Suprapubic skin (tissue), 4 donors: ENCODE results near the gene SLC44A1. TPM values are rescaled to one million over a fixed set of nuclear protein-coding genes. Genes with fewer than 3 reads are reported as not detected.
A peak's percentile ranks its signal among the peaks of the same experiment; 100 is the strongest.

Experiments used
- DNase-seq, 2 donors: peaks; one replicate each; pipeline ENCODE4 v3.0.0-alpha.2; 2019; ENCODE audit warnings: low spot score in 2 of 2
- H3K27ac ChIP-seq: fragments of 200-600 bp; sonication (generic); one replicate; pipeline ENCODE4 v1.5.1; 2019
- H3K27me3 ChIP-seq: fragments of 200-600 bp; sonication (generic); one replicate; pipeline ENCODE4 v1.5.1; 2019
- H3K36me3 ChIP-seq: fragments of 200-600 bp; sonication (generic); one replicate; pipeline ENCODE4 v1.5.1; 2019
- H3K4me1 ChIP-seq: fragments of 200-600 bp; sonication (generic); one replicate; pipeline ENCODE4 v1.5.1; 2019
- H3K4me3 ChIP-seq: fragments of 200-600 bp; sonication (generic); one replicate; pipeline ENCODE4 v1.5.1; 2019; ENCODE audit warnings: mild to moderate bottlenecking
- H3K9me3 ChIP-seq: fragments of 200-600 bp; sonication (generic); one replicate; pipeline ENCODE4 v1.5.1; 2019
- EP300 ChIP-seq: sonication (generic); formaldehyde crosslinking; IDR thresholded peaks from one replicate; pipeline ENCODE4 v1.6.1; 2017; ENCODE audit warnings: antibody characterized with exemption
- POLR2A ChIP-seq, 2 donors: fragments of 450-650 bp; IDR thresholded peaks; one replicate each; pipeline ENCODE4 v1.6.1; 2017; ENCODE audit warnings: antibody characterized with exemption in 2 of 2, mild to moderate bottlenecking in 2 of 2, moderate library complexity in 2 of 2
- POLR2AphosphoS5 ChIP-seq, 3 donors: sonication (generic); formaldehyde crosslinking; IDR thresholded peaks; one replicate each; pipeline ENCODE4 v1.6.1; 2017; ENCODE audit warnings: antibody characterized with exemption in 3 of 3
- WGBS: methylation state at CpG from one replicate; pipeline ENCODE4 v1.1.5; 2018; 5-methylcytosine and 5-hydroxymethylcytosine counted together
- total RNA-seq, 4 donors: library from RNA; depleted of rRNA; stranded (reverse); fragments of >200 nt; gene quantifications; one replicate each; pipeline ENCODE4 v1.1.0, GENCODE V29; 2016
- TF ChIP-seq, protein P1 (sequence below), 2 donors: fragments of 200-600 bp in 1 of 2; fragments of 450-650 bp in 1 of 2; sonication (generic) in 1 of 2; IDR thresholded peaks; one replicate each; pipeline ENCODE4 v1.5.1; 2016 to 2019; ENCODE audit warnings: antibody characterized with exemption in 2 of 2, mild to moderate bottlenecking in 1 of 2, moderate library complexity in 1 of 2

Gene SLC44A1
- total RNA-seq, 4 donors from 2014 or later: 36.2 to 79.0 (median 57.2) TPM

DNA sequence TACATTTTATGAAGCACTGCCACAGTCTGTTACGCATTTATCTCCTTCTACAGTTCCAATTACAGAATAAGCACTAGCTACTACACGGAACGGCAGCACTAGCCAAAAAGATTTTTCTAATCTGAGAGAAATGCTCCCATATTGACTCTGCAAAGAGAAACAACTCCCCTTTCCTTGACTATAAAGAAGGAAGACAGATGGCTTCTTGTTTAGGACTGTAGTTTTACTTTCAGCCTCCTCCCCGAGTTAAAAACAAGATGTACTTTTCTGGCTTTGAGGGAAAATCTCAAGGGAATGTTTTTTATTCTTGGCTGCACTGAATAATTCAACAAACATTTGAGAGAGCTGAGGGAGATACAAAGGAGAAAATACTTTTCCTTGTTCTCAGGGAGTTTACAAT lies 1.9 kb upstream of the SLC44A1 start:
- Histone ChIP-seq H3K27me3 (no peaks in the 10 kb centered on the region), H3K4me3 (no peak overlapping the region), H3K36me3 (no peaks in the 10 kb centered on the region), H3K4me1 (peaks cover 35% of the 10 kb centered on the region), H3K27ac (peak overlapping the region; percentile 52), H3K9me3 (no peaks in the 10 kb centered on the region)
- 28% methylated on average over 4 of the region's 4 CpGs for WGBS
- DNase-seq: no peak
- no peak for TF ChIP-seq POLR2A (IDR thresholded peaks at IDR 0.05)
- TF ChIP-seq EP300: no peak
- TF ChIP-seq POLR2AphosphoS5 (IDR thresholded peaks at IDR 0.05): no peak
- TF ChIP-seq, protein P1, sequence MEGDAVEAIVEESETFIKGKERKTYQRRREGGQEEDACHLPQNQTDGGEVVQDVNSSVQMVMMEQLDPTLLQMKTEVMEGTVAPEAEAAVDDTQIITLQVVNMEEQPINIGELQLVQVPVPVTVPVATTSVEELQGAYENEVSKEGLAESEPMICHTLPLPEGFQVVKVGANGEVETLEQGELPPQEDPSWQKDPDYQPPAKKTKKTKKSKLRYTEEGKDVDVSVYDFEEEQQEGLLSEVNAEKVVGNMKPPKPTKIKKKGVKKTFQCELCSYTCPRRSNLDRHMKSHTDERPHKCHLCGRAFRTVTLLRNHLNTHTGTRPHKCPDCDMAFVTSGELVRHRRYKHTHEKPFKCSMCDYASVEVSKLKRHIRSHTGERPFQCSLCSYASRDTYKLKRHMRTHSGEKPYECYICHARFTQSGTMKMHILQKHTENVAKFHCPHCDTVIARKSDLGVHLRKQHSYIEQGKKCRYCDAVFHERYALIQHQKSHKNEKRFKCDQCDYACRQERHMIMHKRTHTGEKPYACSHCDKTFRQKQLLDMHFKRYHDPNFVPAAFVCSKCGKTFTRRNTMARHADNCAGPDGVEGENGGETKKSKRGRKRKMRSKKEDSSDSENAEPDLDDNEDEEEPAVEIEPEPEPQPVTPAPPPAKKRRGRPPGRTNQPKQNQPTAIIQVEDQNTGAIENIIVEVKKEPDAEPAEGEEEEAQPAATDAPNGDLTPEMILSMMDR (IDR thresholded peaks at IDR 0.05): no peak

DNA sequence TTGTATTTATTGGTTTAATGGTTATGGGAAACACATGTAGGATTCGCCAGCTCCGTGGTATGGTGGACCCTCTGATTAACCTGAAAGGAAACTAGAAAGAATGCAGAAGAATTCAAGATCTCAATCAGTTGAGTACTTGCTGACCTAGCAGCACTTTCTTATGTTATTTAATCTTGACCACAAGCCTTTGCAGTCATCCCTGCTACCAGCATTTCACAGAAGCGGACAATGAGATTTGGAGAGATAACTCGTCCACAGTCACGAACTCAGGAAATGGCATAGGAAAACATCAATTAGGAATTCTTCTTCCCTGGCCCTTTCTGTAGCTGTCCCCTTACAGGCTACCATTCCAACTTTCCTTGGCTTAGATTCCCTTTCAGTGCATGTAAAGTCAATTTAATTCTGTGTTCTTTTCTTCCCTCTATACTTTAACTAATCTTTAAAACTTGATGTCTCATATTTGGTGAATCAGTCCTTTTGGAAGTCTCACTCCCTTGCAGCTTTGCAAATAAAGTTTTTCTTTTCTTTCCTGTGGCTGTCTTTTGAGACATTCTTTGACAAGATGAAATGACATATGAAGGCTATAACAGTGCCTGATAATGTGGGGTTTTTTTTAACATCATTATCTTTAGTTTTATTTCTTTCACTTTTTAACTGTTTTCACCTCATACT lies 1.3 kb upstream of the SLC44A1 start:
- Histone ChIP-seq H3K4me1 (peaks cover 38% of the 10 kb centered on the region), H3K9me3 (no peaks in the 10 kb centered on the region), H3K27me3 (no peaks in the 10 kb centered on the region), H3K36me3 (no peaks in the 10 kb centered on the region), H3K4me3 (no peak overlapping the region), H3K27ac (peak overlapping the region; percentile 52)
- DNase-seq: no peak
- TF ChIP-seq EP300: no peak
- TF ChIP-seq, protein P1 (IDR thresholded peaks at IDR 0.05): no peak
- TF ChIP-seq POLR2AphosphoS5 (IDR thresholded peaks at IDR 0.05): no peak
- TF ChIP-seq POLR2A (IDR thresholded peaks at IDR 0.05): no peak
- 49% methylated on average over 5 of the region's 5 CpGs for WGBS

DNA sequence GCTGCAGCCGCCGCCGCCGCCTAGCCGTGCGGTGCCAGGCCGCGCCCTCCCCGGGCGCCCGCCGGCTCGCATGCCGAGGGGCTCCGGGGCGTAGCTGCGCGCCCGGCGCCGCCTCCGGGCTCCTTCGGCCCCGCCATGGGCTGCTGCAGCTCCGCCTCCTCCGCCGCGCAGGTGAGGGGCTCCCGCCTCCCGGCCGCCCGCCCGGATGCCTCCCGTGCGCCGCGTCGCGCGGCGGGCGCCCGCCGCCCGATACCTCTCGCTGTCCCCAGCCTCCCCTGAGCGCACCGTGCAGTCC lies 230 bp downstream of the SLC44A1 start:
- TF ChIP-seq POLR2AphosphoS5 (IDR thresholded peaks at IDR 0.05) (no peak), EP300 (no peak), POLR2A (IDR thresholded peaks at IDR 0.05) (no peak)
- TF ChIP-seq, protein P1 (IDR thresholded peaks at IDR 0.05): no peak
- Histone ChIP-seq H3K9me3 (no peaks in the 10 kb centered on the region), H3K4me3 (peak overlapping the region; percentile 87), H3K36me3 (no peaks in the 10 kb centered on the region), H3K4me1 (peaks cover 38% of the 10 kb centered on the region), H3K27me3 (no peaks in the 10 kb centered on the region), H3K27ac (peak overlapping the region; percentile 91)
- no peak for DNase-seq
- no CpG with 5 or more reads among the region's 48 CpGs for WGBS

DNA sequence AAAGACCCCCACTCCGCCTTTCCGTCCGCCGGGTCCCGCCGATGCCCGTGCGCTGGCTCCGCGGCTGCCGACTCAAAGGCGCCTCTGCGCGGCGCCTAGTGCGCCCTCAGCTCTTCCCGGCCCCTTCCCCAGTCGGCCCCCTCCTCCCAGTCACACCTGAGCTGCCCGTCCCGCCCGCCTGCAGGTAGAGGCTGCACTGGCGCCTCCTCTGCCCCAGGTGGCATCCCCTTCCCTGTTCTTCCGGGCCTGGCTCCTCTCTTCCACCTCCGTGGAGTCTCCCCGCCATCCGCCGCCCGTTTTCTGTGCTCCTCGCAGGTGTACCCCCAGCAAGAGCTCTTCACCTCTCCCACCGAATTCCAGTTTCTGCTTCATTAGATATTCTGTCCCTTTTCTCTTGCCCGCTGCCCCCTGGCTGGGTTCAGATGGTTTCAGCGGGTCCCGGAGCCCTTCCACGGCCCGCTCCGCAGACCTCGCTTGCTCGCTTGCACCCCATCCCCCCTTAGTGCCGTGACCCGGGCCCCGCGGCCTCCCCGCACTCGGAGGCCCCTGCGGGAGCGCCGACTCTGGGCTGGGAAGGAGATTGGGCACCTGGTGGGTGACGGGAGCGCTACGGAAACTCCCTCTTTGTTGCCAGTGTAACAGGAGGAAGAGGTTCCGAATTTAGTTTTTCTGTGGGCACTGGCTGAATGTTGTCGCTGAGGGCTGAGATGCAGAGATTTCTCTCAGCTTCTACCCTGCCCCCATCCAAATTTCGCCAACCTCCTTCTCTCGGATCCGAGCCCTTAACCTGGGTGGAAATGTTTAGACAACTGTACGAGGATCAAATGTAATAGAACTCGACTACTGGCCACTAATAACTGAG lies 809 bp downstream of the SLC44A1 start:
- H3K36me3 ChIP-seq: no peaks in the 10 kb centered on the region
- peaks cover 38% of the 10 kb centered on the region for H3K4me1 ChIP-seq
- H3K9me3 ChIP-seq: no peaks in the 10 kb centered on the region
- peak overlapping the region; percentile 91 for H3K27ac ChIP-seq
- no peak for TF ChIP-seq POLR2AphosphoS5 (IDR thresholded peaks at IDR 0.05)
- TF ChIP-seq, protein P1 (IDR thresholded peaks at IDR 0.05): peak; percentile 23 to 46
- peak; percentile 77 to 79 for DNase-seq
- H3K4me3 ChIP-seq: peak overlapping the region; percentile 87
- under 1% methylated on average over 46 of the region's 57 CpGs for WGBS
- no peaks in the 10 kb centered on the region for H3K27me3 ChIP-seq

DNA sequence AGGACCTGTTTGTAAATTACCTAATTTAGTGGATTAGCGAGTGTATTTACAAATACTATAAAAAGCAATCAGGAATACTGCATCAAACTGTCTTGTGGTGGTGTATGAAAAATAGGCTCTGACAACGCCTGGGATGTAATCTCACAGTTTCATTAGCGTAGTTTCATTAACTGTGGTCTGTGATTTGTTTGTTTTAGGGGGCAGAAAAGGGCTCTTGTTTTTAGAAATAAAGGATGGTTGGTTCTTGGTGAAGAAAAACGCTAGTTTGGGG lies 1.4 kb downstream of the SLC44A1 start:
- 8% methylated on average over 4 of the region's 4 CpGs for WGBS
- Histone ChIP-seq H3K27me3 (no peaks in the 10 kb centered on the region), H3K4me1 (peaks cover 38% of the 10 kb centered on the region), H3K9me3 (no peaks in the 10 kb centered on the region), H3K36me3 (no peaks in the 10 kb centered on the region), H3K27ac (peak overlapping the region; percentile 91), H3K4me3 (peak overlapping the region; percentile 87)
- no peak for TF ChIP-seq EP300
- no peak for TF ChIP-seq POLR2A (IDR thresholded peaks at IDR 0.05)
- TF ChIP-seq, protein P1 (IDR thresholded peaks at IDR 0.05): no peak
- TF ChIP-seq POLR2AphosphoS5 (IDR thresholded peaks at IDR 0.05): no peak
- no peak for DNase-seq
